Mammary epithelial cell (primary cell): ENCODE results near the gene KIFAP3.

Source experiments
- EZH2 ChIP-seq: IDR thresholded peaks from 2 replicates; pipeline ENCODE4 v1.6.1; 2012; ENCODE audit warnings: low read length, inconsistent platforms, borderline replicate concordance
- TF ChIP-seq, protein P1 (sequence below), 2 donors: IDR thresholded peaks in 1 of 2; conservative IDR thresholded peaks in 1 of 2; 2 replicates each; pipeline ENCODE4 v1.5.1; 2011 to 2012; ENCODE audit warnings: inconsistent platforms in 2 of 2, low read length in 2 of 2, mild to moderate bottlenecking in 2 of 2, control low read depth in 1 of 2, low read depth in 1 of 2; ENCODE audit not compliant: insufficient read depth in 1 of 2; ENCODE audit errors: extremely low read depth in 1 of 2

DNA sequence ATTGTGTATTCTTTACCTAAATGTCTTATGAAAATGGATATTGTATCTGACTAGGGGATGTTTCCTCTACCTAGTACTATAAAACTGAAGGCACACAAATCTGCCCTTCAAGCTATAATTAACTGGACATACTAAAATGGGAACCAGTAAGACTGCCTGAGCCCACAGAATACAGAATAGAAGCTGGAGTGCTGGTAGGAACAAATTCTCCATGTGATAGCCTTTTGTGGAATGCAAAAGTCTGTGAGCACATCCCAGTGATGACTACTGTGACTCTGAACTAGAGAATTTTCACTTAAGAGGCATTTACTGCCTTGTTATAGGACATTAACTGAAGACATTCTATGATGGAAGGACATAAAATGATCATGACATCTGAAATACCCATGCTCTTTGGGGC lies 30.3 kb downstream of the KIFAP3 start:
- TF ChIP-seq, protein P1, sequence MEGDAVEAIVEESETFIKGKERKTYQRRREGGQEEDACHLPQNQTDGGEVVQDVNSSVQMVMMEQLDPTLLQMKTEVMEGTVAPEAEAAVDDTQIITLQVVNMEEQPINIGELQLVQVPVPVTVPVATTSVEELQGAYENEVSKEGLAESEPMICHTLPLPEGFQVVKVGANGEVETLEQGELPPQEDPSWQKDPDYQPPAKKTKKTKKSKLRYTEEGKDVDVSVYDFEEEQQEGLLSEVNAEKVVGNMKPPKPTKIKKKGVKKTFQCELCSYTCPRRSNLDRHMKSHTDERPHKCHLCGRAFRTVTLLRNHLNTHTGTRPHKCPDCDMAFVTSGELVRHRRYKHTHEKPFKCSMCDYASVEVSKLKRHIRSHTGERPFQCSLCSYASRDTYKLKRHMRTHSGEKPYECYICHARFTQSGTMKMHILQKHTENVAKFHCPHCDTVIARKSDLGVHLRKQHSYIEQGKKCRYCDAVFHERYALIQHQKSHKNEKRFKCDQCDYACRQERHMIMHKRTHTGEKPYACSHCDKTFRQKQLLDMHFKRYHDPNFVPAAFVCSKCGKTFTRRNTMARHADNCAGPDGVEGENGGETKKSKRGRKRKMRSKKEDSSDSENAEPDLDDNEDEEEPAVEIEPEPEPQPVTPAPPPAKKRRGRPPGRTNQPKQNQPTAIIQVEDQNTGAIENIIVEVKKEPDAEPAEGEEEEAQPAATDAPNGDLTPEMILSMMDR (conservative IDR thresholded peaks at IDR 0.05 in 1 of 2, IDR thresholded peaks at IDR 0.05 in 1 of 2; ENCODE audit: extremely low read depth in 1 of 2, insufficient read depth in 1 of 2, low read depth in 1 of 2, low read length in 2 of 2): no peak
- TF ChIP-seq EZH2: no peak
